HG03060 (cell line): Measurements from ENCODE around the gene MEGF6.

Experiments
- ATAC-seq: cut with Tn5 transposase; IDR thresholded peaks from one replicate; pipeline ENCODE4 v1.9.1; 2021; ENCODE audit warnings: low read depth, moderate number of reproducible peaks; ENCODE audit not compliant: unreplicated experiment

The MEGF6 gene

GRCh38 chr1:3612123-3612522 is 815 bp upstream of the MEGF6 start:
- no peak for ATAC-seq

- no peak for ATAC-seq
These were observed 660 bp downstream of the MEGF6 start for GRCh38 chr1:3610527-3611169.

GRCh38 chr1:3609769-3610526 is 1.4 kb downstream of the MEGF6 start:
- ATAC-seq: no peak

- ATAC-seq: no peak
These were observed 2.1 kb downstream of the MEGF6 start for GRCh38 chr1:3609016-3609768.

GRCh38 chr1:3608154-3608553 is 3.2 kb downstream of the MEGF6 start:
- no peak for ATAC-seq

GRCh38 chr1:3607703-3608065 is 3.6 kb downstream of the MEGF6 start:
- no peak for ATAC-seq

- no peak for ATAC-seq
These were observed 4.3 kb downstream of the MEGF6 start for GRCh38 chr1:3606779-3607702.

GRCh38 chr1:3604997-3605823 is 6.1 kb downstream of the MEGF6 start:
- ATAC-seq: no peak

- no peak for ATAC-seq
These were observed 6.8 kb downstream of the MEGF6 start for GRCh38 chr1:3604468-3604974.

GRCh38 chr1:3603571-3604467 is 7.5 kb downstream of the MEGF6 start:
- ATAC-seq: no peak

- no peak for ATAC-seq
These were observed 8.2 kb downstream of the MEGF6 start for GRCh38 chr1:3603156-3603555.

- no peak for ATAC-seq
These were observed 8.9 kb downstream of the MEGF6 start for GRCh38 chr1:3602375-3602774.

GRCh38 chr1:3601743-3602142 is 9.6 kb downstream of the MEGF6 start:
- ATAC-seq: no peak

GRCh38 chr1:3600354-3600753 is 11.0 kb downstream of the MEGF6 start:
- ATAC-seq: no peak

GRCh38 chr1:3599816-3600215 is 11.5 kb downstream of the MEGF6 start:
- no peak for ATAC-seq

GRCh38 chr1:3599286-3599811 is 12.0 kb downstream of the MEGF6 start:
- no peak for ATAC-seq

GRCh38 chr1:3598522-3599285 is 12.6 kb downstream of the MEGF6 start:
- ATAC-seq: no peak
